Retinal pigment epithelial cell (primary cell): Measurements from ENCODE around the gene ABCC3.
"Not testable (repeated sequence)": the region's sequence is repeated elsewhere in the genome, so short reads cannot be mapped to it uniquely, and the experiment has no call there.

ENCODE experiments used
- DNase-seq: peaks from one replicate; pipeline ENCODE4 v3.0.0-alpha.2; 2010; ENCODE audit warnings: low read depth
- H3K4me3 ChIP-seq: 2 replicates; pipeline ENCODE4 v1.5.1; 2011; ENCODE audit warnings: mild to moderate bottlenecking, low read length, control low read depth, moderate library complexity
- TF ChIP-seq, protein P1 (sequence below): conservative IDR thresholded peaks from 2 replicates; pipeline ENCODE4 v1.5.1; 2011; ENCODE audit warnings: low read depth, low read length, control low read depth, inconsistent platforms

ABCC3 gene

DNA sequence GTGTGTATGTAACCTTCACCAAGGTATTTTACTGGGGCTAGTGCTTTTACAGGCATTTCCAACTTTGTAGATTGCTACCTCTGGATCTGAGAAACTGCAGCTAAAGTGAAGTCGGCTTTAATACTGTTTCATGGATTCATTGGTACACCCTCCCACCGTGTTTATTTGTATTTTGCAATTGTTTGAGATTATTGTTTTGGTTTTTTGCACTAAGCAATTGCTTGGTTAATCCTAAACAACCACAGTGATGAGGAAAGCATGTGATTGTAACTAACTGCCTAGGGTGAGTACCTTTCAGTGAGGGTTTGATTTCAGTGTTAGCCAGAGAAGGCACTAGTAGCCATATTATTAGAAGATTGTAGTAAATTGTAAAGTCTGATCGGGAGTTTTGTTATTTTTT, 88.1 kb downstream of the ABCC3 start:
- TF ChIP-seq, protein P1, sequence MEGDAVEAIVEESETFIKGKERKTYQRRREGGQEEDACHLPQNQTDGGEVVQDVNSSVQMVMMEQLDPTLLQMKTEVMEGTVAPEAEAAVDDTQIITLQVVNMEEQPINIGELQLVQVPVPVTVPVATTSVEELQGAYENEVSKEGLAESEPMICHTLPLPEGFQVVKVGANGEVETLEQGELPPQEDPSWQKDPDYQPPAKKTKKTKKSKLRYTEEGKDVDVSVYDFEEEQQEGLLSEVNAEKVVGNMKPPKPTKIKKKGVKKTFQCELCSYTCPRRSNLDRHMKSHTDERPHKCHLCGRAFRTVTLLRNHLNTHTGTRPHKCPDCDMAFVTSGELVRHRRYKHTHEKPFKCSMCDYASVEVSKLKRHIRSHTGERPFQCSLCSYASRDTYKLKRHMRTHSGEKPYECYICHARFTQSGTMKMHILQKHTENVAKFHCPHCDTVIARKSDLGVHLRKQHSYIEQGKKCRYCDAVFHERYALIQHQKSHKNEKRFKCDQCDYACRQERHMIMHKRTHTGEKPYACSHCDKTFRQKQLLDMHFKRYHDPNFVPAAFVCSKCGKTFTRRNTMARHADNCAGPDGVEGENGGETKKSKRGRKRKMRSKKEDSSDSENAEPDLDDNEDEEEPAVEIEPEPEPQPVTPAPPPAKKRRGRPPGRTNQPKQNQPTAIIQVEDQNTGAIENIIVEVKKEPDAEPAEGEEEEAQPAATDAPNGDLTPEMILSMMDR = no peak
- DNase-seq = no peak
- H3K4me3 ChIP-seq = no peak overlapping the region

DNA sequence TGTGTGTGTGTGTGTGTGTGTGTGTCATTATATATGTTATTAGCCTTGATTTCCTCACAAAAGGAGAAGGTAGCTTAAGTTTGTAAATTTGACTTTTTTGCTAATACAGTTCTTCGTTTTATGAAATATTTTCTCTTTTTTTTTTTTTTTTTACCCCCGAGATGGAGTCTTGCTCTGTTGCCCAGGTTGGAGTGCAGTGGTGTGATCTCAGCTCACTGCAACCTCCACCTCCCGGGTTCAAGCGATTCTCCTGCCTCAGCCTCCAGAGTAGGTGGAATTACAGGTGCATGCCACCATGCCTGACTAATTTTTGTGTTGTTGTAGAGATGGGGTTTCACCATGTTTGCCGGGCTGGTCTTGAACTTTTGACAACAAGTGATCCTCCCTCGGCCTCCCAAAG, 89.9 kb downstream of the ABCC3 start:
- DNase-seq = not testable (repeated sequence)

DNA sequence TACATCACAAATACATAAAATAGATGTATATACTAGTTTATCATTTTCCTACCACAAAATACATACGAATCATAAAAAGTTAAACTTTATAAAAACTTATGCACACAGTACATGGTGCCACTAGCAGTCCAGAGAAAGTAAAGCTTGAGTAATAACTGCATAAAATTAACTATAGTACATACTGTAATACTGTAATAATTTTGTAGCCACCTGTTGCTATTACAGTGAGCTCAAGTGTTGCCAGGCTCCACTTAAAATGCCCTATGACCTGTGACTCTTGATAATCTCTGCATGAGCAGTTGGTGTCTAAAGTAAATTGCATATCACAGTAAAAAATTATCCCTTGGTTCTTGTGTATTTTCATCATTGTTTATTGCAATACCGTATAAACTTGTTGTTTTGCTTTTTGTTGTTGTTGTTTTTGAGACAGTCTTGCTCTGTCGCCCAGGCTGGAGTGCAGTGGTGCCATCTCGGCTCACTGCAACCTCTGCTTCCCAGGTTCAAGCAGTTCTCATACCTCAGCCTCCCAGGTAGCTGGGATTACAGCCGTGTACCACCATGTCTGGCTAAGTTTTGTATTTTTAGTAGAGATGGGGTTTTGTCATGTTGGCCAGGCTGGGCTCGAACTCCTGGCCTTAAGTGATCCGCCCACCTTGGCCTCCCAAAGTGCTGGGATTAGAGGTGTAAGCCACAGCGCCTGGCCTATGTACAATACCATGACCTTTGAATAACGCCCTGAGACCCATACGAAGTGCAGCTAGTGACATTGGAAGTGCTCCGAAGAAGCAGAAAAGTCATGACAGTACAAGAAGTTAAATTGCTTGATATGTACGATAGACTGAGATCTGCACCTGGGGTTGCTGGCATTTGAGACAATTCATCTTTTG, 91.3 kb downstream of the ABCC3 start:
- TF ChIP-seq, protein P1 = no peak
- DNase-seq = no peak
- no peak overlapping the region for H3K4me3 ChIP-seq

More for the DNA sequence above, 89.9 kb downstream of the ABCC3 start:
- H3K4me3 ChIP-seq = not testable (repeated sequence)

DNA sequence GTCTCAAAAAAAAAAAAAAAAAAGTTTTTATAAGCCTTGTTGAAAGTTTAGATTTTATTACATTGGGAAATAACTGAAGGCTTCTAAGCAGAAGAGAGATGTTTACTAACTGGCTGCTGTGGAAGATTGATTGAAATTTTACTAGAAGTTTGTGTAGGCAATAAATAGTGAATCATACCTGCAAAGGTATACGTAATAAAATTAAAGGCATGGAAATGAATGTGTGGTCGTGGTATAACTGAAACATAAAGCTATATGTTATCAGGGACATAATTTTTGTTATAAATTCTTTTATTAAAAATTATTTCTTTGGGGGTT, 93.4 kb downstream of the ABCC3 start:
- TF ChIP-seq, protein P1 = no peak
- no peak overlapping the region for H3K4me3 ChIP-seq
- DNase-seq = no peak

DNA sequence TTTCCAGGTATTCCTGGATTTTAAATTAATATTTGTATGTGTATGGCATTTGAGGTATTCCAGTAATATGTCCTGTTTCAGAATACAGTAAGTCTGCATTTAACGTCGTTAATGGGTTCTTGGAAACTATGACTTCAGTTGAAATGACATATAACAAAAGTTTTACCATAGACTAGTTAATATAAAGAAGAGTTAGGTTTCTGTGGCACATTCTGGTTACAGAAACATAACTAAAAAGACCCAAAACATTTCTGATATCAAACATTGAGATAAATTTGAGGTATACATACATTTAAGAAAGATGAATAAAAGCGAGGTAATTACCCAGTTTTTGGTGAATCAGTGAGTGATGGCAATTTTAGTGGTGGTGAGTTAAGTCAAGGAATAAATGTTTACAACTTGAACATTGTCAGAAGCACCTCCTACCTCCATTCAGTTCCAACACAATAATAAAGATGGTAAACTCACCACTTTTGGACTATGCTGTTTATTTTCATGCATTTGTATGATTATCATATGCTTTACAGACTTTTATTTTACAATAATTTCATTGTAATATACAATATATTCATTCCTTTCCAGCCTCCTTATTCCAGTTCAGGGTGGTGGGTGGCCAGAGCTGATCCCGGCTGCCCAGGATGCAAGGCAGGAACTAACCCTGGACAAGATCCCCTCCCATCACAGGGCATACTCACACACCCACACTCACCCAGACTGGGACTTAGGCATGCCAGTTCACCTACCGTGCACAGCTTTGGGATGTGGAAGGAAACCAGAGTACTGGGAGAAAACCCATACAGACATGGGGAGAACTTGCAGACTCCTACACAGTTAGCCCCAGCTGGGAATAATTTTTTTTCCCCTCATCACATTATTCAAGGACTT, 94.4 kb downstream of the ABCC3 start:
- TF ChIP-seq, protein P1 = no peak
- H3K4me3 ChIP-seq = no peak overlapping the region
- no peak for DNase-seq

DNA sequence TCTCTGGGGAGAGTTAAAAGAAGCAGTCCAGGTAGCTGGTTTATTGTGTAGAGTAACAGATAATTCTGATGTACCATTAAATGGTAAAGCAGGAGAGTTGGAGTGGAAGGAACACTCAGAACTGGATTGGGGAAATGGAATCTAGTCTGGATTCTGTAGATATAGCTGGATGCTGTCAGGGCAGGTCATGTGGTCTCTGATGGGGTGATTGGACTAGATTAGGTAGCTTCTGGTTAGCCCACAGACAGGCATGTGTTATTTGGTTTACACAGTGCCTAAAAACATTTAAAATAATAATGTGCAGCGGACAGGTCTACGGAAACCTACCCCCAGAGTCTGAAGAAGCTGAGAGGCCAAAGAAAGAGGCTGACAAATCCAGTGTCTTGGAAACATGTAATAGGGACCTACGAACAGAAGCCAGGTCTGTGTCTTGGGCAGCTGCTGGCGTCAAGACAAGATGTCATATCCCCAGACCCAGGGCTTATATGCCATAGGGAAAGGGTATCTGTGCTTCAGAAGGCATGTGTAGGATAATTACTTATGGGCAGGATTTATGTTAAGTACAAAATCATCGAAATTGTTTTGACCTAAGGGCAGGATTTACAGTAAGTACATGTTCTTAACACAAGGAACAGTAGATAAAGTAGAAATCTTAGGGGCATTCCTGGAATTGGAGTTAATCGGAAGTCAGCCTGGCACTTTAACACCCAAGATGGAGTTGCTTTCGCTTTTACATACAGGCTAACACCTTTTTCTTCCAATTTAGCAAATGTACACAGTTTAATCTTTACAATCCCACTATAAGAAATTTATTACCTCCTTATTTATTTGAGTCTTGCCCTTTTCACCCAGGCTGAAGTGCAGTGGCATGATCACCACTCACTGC, 97.1 kb downstream of the ABCC3 start:
- TF ChIP-seq, protein P1 = no peak
- H3K4me3 ChIP-seq = no peak overlapping the region
- no peak for DNase-seq

DNA sequence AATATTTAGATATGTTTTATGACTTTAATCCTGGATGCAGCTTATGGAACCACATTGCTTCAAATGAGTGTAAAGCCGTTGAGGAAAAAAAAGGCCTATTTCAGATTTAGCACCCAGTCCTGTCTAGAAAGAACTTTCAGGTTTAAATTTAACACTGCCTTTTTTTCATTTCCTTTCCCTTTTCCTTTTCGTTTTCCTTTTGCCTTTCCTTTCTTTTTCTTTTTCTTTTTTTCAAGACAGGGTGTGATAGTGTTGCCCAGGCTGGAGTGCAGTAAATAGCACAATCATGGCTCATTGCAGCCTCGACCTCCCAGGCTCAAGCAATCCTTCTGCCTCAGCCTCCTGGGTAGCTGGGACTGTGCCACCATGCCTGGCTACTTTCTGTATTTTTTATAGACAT, 100.6 kb downstream of the ABCC3 start:
- no peak for DNase-seq
- TF ChIP-seq, protein P1 = no peak
- no peak overlapping the region for H3K4me3 ChIP-seq
